Measurements from ENCODE around the gene COBL. TPM values are rescaled to one million over a fixed set of nuclear protein-coding genes. Genes with fewer than 3 reads are reported as not detected.
A peak's percentile ranks its signal among the peaks of the same experiment; 100 is the strongest.

COBL gene
- total and polyA plus RNA-seq, 2 experiments from 2014 or later, result not detected

- in situ Hi-C loops (cut with MboI), result no loop called here
These were observed 278.0 kb downstream of the COBL start for GRCh38 chr7:51038573-51038972.

GRCh38 chr7:51035716-51036115, 280.9 kb downstream of the COBL start:
- Histone ChIP-seq H3K36me3 (ENCODE audit: low read depth) (no peaks in the 10 kb centered on the region), H3K79me2 (ENCODE audit: insufficient read depth) (no peaks in the 10 kb centered on the region), H3K27me3 (replicated peaks; ENCODE audit: insufficient read depth) (no peaks in the 10 kb centered on the region), H3F3A (ENCODE audit: insufficient read depth) (peaks cover 26% of the 10 kb centered on the region), H3K27ac (no peak overlapping the region), H2AFZ (no peak overlapping the region), H3K9ac (no peak overlapping the region), H4K20me1 (ENCODE audit: insufficient read depth) (no peaks in the 10 kb centered on the region), H3K4me1 (ENCODE audit: insufficient read depth) (peaks cover 31% of the 10 kb centered on the region), H3K9me2 (ENCODE audit: insufficient read depth) (no peaks in the 10 kb centered on the region), H3K4me2 (ENCODE audit: unreplicated experiment) (no peak overlapping the region), H3K9me3 (ENCODE audit: low read depth) (no peaks in the 10 kb centered on the region), H3K4me3 (no peak overlapping the region)
- in situ Hi-C loops (cut with MboI), result no loop called here
- no peak for TF ChIP-seq EZH2phosphoT487 (IDR thresholded peaks at IDR 0.05; ENCODE audit: insufficient read depth, low read depth)
- no peak for TF ChIP-seq EZH2 (IDR thresholded peaks at IDR 0.05; ENCODE audit: insufficient read depth, poor library complexity, severe bottlenecking)
- peak; percentile 63 for DNase-seq
- WGBS, 2 experiments (ENCODE audit: low coverage in 1 of 2, low lambda C conversion rate in 2 of 2, missing lambda C conversion rate in 2 of 2), result 49 to 57% methylated on average over 8 of the region's 8 CpGs

More at GRCh38 chr7:51038573-51038972, 278.0 kb downstream of the COBL start:
- Histone ChIP-seq H3K9ac (no peak overlapping the region), H3K4me2 (ENCODE audit: unreplicated experiment) (no peak overlapping the region), H3K79me2 (ENCODE audit: insufficient read depth) (no peaks in the 10 kb centered on the region), H2AFZ (no peak overlapping the region), H3K4me1 (ENCODE audit: insufficient read depth) (peaks cover 22% of the 10 kb centered on the region), H3K9me3 (ENCODE audit: low read depth) (no peaks in the 10 kb centered on the region), H3K4me3 (no peak overlapping the region), H3F3A (ENCODE audit: insufficient read depth) (peaks cover 16% of the 10 kb centered on the region), H3K36me3 (ENCODE audit: low read depth) (no peaks in the 10 kb centered on the region), H3K27ac (no peak overlapping the region), H4K20me1 (ENCODE audit: insufficient read depth) (no peaks in the 10 kb centered on the region), H3K27me3 (replicated peaks; ENCODE audit: insufficient read depth) (no peaks in the 10 kb centered on the region), H3K9me2 (ENCODE audit: insufficient read depth) (no peaks in the 10 kb centered on the region)
- TF ChIP-seq EZH2 (IDR thresholded peaks at IDR 0.05; ENCODE audit: insufficient read depth, poor library complexity, severe bottlenecking) (no peak), EZH2phosphoT487 (IDR thresholded peaks at IDR 0.05; ENCODE audit: insufficient read depth, low read depth) (no peak)
- DNase-seq, result no peak
- 79 to 83% methylated on average over 3 of the region's 3 CpGs for WGBS, 2 experiments (ENCODE audit: low coverage in 1 of 2, low lambda C conversion rate in 2 of 2, missing lambda C conversion rate in 2 of 2)

GRCh38 chr7:51034521-51035264, 281.9 kb downstream of the COBL start:
- DNase-seq, result peak; percentile 89
- H3K36me3 ChIP-seq (ENCODE audit: low read depth), result no peaks in the 10 kb centered on the region
- peaks cover 39% of the 10 kb centered on the region for H3K4me1 ChIP-seq (ENCODE audit: insufficient read depth)
- 0 out of 2 replicates have a peak overlapping the region, but pooled peaks have one; percentile 45 for H2AFZ ChIP-seq
- H3F3A ChIP-seq (ENCODE audit: insufficient read depth), result peaks cover 32% of the 10 kb centered on the region
- H4K20me1 ChIP-seq (ENCODE audit: insufficient read depth), result no peaks in the 10 kb centered on the region
- H3K9ac ChIP-seq, result 0 out of 2 replicates have a peak overlapping the region, but pooled peaks have one; percentile 14
- no peaks in the 10 kb centered on the region for H3K27me3 ChIP-seq (replicated peaks; ENCODE audit: insufficient read depth)
- WGBS, 2 experiments (ENCODE audit: low coverage in 1 of 2, low lambda C conversion rate in 2 of 2, missing lambda C conversion rate in 2 of 2), result 45 to 47% methylated on average over 10 of the region's 10 CpGs
- H3K9me3 ChIP-seq (ENCODE audit: low read depth), result no peaks in the 10 kb centered on the region
- in situ Hi-C loops (cut with MboI), result no loop called here
- peak overlapping the region; percentile 49 for H3K4me2 ChIP-seq (ENCODE audit: unreplicated experiment)
- no peaks in the 10 kb centered on the region for H3K9me2 ChIP-seq (ENCODE audit: insufficient read depth)
- H3K4me3 ChIP-seq, result peak overlapping the region; percentile 24; the same call in 1 of the 2 replicates
- H3K79me2 ChIP-seq (ENCODE audit: insufficient read depth), result no peaks in the 10 kb centered on the region
- TF ChIP-seq EZH2 (IDR thresholded peaks at IDR 0.05; ENCODE audit: insufficient read depth, poor library complexity, severe bottlenecking) (no peak), EZH2phosphoT487 (IDR thresholded peaks at IDR 0.05; ENCODE audit: insufficient read depth, low read depth) (no peak)
- peak overlapping the region; percentile 29 for H3K27ac ChIP-seq

GRCh38 chr7:51033727-51034520, 282.7 kb downstream of the COBL start:
- Histone ChIP-seq H3K4me3 (peak overlapping the region; percentile 24; the same call in 1 of the 2 replicates), H3K27me3 (replicated peaks; ENCODE audit: insufficient read depth) (no peaks in the 10 kb centered on the region), H3K27ac (peak overlapping the region; percentile 29), H3K9me3 (ENCODE audit: low read depth) (no peaks in the 10 kb centered on the region), H3F3A (ENCODE audit: insufficient read depth) (peaks cover 40% of the 10 kb centered on the region), H3K4me2 (ENCODE audit: unreplicated experiment) (peak overlapping the region; percentile 49), H3K4me1 (ENCODE audit: insufficient read depth) (peaks cover 47% of the 10 kb centered on the region), H3K79me2 (ENCODE audit: insufficient read depth) (no peaks in the 10 kb centered on the region), H3K9me2 (ENCODE audit: insufficient read depth) (no peaks in the 10 kb centered on the region), H3K36me3 (ENCODE audit: low read depth) (no peaks in the 10 kb centered on the region), H3K9ac (peak overlapping the region; percentile 14; the same call in 1 of the 2 replicates), H2AFZ (peak overlapping the region; percentile 45; the same call in 1 of the 2 replicates), H4K20me1 (ENCODE audit: insufficient read depth) (no peaks in the 10 kb centered on the region)
- 28 to 32% methylated on average over 8 of the region's 8 CpGs for WGBS, 2 experiments (ENCODE audit: low coverage in 1 of 2, low lambda C conversion rate in 2 of 2, missing lambda C conversion rate in 2 of 2)
- no peak for TF ChIP-seq EZH2phosphoT487 (IDR thresholded peaks at IDR 0.05; ENCODE audit: insufficient read depth, low read depth)
- no peak for TF ChIP-seq EZH2 (IDR thresholded peaks at IDR 0.05; ENCODE audit: insufficient read depth, poor library complexity, severe bottlenecking)
- in situ Hi-C loops (cut with MboI), result no loop called here
- no peak for DNase-seq

Measured in GM23248 (cell line).